GM19452 (cell line): ENCODE data around the gene DIP2B.
"Not testable (repeated sequence)": the region's sequence is repeated elsewhere in the genome, so short reads cannot be mapped to it uniquely, and the experiment has no call there.

Source experiments
- ATAC-seq: cut with Tn5 transposase; IDR thresholded peaks from one replicate; pipeline ENCODE4 v1.9.1; 2021; ENCODE audit not compliant: unreplicated experiment

DIP2B gene

GRCh38 chr12:50665170-50665569, 160.4 kb downstream of the DIP2B start:
- no peak for ATAC-seq

DNA sequence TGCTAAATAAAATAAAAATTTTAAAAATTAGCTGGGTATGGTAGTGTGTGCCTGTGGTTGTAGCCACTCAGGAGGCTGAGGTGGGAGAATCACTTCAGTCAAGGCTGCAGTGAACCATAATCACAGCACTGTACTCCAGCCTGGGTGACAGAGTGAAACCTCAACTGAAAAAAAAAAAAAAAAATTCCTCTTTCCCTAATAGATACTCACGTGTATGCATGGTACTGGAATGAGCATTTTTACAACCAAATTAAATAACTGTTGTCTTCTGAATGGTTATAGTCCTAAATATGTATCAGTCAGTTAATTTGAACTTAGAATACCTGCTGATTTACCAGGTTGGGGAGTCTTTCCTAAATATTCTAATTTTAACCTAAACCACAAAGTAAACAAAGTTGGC, 160.8 kb downstream of the DIP2B start:
- no peak for ATAC-seq

- ATAC-seq: no peak
Measured at GRCh38 chr12:50666023-50666422, 161.2 kb downstream of the DIP2B start.

GRCh38 chr12:50672158-50672557, 167.4 kb downstream of the DIP2B start:
- ATAC-seq: no peak

DNA sequence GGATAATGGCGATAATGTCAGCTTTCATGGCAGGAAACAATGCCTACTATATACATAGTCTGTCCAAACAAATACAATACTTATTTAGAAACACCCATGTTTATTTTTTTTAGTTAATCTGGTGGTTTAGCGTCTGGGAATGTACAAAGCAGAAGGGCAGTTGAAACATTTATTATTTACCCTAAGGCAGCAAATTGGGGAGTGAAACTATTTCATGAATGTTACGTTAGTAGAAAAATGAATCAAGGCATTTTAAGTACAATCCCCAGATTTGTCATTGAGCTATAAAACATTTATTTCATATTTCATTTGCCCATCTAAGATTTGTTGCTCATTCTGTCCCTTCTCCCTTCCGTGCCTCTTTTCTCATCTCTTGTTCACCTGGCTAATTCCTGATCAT, 172.0 kb downstream of the DIP2B start:
- no peak for ATAC-seq

- no peak for ATAC-seq
Measured at GRCh38 chr12:50677858-50678257, 173.1 kb downstream of the DIP2B start.

GRCh38 chr12:50678650-50679365, 174.0 kb downstream of the DIP2B start:
- ATAC-seq: no peak

- ATAC-seq: no peak
Measured at GRCh38 chr12:50679612-50680011, 174.8 kb downstream of the DIP2B start.

- ATAC-seq: not testable (repeated sequence)
Measured at GRCh38 chr12:50681064-50681463, 176.3 kb downstream of the DIP2B start.

GRCh38 chr12:50685641-50686040, 180.9 kb downstream of the DIP2B start:
- ATAC-seq: no peak

DNA sequence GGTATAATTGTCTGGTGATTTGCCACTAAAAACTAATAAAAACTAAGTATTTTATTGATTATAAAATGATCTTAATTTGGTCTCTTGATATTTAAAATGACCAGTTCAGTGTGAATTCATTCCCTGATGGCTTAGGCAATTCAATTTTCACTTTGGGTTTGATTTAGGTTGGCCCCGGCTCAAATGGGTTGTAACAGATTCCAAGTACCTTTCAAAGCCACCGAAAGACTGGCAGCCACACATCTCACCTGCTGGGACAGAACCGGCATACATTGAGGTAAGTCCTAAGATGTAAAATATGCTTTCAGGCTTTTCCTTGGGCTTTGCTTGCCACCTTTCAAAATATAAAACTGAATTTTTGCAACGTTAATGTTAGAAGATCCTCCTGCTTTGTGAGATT, 181.6 kb downstream of the DIP2B start:
- no peak for ATAC-seq

- ATAC-seq: no peak
Measured at GRCh38 chr12:50686976-50687375, 182.2 kb downstream of the DIP2B start.

GRCh38 chr12:50689437-50689836, 184.7 kb downstream of the DIP2B start:
- no peak for ATAC-seq

- ATAC-seq: no peak
Measured at GRCh38 chr12:50690925-50691324, 186.1 kb downstream of the DIP2B start.

- no peak for ATAC-seq
Measured at GRCh38 chr12:50695961-50696360, 191.2 kb downstream of the DIP2B start.

- no peak for ATAC-seq
Measured at GRCh38 chr12:50696931-50697330, 192.1 kb downstream of the DIP2B start.

DNA sequence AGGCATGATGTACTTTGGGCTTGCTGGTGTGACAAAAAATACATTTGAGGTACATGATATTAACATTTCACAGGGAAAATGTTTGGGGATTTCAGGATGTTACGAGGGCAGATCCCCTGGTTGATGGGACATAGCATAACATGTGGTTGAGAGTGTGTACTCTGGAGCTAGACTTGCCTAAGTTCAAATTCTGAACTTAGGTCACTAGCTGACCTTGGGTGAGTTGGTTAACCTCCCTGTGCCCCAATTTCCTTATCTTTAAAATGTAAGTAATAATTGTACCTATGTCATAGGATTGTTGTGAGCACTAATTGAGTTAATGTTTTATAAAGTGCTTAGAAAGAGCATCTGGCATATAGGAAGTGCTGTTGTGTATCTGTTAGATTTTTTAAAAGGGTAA, 194.4 kb downstream of the DIP2B start:
- no peak for ATAC-seq

GRCh38 chr12:50699940-50700339, 195.2 kb downstream of the DIP2B start:
- no peak for ATAC-seq

GRCh38 chr12:50706606-50707005, 201.8 kb downstream of the DIP2B start:
- ATAC-seq: no peak

GRCh38 chr12:50707396-50707795, 202.6 kb downstream of the DIP2B start:
- no peak for ATAC-seq

DNA sequence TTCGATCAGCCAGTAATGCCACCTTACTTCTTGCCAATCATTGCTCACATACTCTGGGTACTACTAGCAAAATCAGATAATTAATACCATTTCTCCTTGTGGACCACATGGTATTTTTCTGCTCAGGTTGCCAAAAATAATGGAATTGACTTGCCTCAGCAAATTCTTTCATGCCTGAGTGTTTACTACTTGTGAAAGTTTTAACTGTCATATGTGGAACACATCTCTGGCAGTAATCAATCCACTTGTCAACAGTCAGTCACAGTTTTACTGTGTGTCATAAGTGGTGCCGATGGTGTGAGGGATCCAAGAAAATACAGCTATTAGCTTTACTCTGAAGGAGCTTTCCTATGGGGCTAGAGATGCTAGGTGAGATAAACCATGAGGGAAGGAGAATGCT, 203.8 kb downstream of the DIP2B start:
- ATAC-seq: no peak

DNA sequence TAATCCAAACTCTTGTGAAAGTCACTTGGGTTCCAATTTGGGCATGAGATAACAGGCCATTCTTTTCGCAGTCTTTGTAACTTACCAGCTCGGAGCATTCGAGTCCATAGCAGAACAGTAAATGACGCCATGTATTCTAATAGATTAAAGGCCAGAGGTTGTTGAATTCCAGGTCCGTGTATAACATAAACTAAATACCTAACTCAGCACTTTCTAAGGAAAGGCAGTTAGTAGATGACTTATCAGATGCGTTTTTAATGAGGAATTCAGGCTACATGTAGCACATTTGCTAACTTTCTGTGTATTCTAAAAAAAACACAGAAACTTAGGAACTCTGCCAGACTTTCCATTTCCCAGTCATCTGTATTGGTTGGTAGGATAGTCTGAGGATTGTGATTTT, 206.3 kb downstream of the DIP2B start:
- ATAC-seq: no peak

GRCh38 chr12:50715174-50715573, 210.4 kb downstream of the DIP2B start:
- ATAC-seq: no peak
